Measurements from ENCODE around the gene EVI5.
"Not testable (repeated sequence)": the region's sequence is repeated elsewhere in the genome, so short reads cannot be mapped to it uniquely, and the experiment has no call there.

The EVI5 gene

DNA sequence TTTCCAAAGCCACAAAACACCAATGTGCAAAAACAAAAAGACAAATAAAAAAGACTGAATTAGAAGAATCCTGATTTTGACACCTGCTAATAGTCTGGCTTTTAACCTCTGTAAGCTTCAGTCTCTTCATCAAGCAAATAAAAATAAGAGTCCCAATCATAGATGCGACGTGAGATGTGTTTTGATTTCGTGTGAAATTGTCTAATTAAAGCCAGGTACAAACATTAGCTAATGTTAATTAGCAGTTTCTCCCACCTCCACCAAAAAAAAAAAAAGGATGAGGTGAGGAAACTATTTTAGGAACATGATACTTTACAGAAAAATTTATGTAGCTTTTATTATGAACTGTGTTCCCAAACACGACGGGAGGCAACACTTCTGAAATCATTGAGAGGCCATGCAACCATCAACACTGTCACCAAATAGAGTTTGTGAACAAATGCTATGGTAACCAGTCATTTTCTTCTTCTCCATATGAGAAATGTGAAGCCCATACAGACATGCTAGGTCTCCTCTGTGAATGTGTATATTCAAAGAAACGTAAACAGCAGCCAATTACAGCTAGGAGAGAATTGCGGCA, 6.7 kb upstream of the EVI5 start:
- DNase-seq (ENCODE audit: low read depth) = no peak

DNA sequence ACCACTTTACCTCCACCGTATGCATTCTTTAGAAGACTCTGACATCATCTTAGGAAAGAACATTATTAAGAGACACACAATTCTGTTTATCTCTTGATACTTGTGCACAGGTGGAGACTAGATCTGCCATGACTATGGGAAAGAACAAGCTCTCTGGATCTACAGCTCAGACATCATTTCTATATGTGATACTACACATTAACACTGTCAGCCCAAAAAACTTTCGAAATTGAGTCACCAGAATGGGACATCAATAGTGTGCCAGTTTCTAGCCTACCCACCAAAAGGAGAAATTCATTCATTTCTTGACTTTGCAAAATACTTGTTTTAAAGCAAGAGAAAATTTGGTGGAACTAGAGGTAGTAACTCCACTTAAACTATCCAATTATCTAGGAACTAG, 6.0 kb upstream of the EVI5 start:
- no peak for DNase-seq (ENCODE audit: low read depth)

GRCh38 chr1:92790081-92790480, 5.2 kb upstream of the EVI5 start:
- no peak for DNase-seq (ENCODE audit: low read depth)

GRCh38 chr1:92786111-92786901, 1.4 kb upstream of the EVI5 start:
- no peak for DNase-seq (ENCODE audit: low read depth)

DNA sequence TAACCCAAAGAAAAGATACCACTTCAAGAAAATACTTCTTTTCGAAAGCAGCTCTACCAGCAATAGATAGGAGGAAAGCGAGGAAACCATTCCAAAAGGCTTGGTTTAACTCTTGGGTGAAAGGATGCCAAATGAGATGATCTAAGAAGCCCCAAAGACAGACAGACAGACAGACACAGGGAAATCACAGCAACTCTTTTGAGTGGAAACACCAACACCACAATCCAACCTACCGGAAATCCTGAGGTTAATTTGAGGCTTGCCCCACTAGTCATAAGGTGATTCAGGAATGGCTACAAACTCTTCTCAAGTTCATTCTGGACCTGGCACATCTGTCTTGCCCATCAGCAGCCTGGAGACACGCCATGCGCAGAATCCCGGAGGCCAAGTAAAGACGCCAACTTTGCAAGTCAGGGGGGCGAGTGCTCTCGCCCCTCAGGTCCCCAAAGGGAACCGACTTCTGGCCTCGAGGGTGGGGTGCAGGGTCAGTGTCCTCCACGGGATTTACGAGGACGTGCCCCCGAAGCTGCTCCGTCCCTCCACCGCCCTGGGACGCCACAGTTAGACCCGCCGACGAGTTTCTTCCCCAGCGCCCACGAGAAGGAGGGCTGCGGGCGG, 778 bp downstream of the EVI5 start:
- DNase-seq (ENCODE audit: low read depth) = peak; percentile 1

DNA sequence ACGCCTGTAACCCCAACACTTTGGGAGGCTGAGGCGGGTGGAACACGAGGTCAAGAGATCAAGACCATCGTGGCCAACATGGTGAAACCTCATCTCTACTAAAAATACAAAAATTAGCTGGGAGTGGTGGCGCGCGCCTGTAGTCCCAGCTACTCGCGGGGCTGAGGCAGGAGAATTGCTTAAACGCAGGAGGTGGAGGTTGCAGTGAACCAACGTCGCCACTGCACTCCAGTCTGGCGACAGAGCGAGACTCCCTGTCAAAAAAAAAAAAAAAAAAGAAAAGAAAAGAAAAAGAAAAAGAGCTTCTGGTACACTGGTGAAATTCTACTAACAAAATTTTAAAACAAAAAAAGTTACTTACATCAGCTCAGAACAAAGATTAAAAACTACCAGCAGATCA, 1.4 kb downstream of the EVI5 start:
- DNase-seq (ENCODE audit: low read depth) = not testable (repeated sequence)

DNA sequence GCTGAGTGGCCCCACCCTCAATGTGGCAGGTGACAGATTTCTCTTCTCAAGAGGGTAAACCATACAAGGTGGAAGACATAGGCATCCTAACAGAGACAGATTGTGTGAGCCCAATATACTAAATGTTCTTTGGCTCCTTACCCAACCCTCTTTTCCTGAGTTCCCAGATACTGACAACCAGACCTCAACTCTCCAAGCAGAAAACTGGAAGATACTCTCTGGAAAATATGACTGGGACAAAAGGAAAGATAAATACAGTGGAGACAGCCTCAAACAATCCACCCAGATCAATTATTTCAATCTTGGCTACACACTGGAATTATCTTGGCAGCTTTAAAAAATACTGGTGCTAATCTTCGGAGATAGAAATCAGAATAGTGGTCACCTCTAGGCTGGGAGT, 6.5 kb downstream of the EVI5 start:
- DNase-seq (ENCODE audit: low read depth) = no peak

- no peak for DNase-seq (ENCODE audit: low read depth)
Measured at GRCh38 chr1:92774407-92774806, 10.5 kb downstream of the EVI5 start.

DNA sequence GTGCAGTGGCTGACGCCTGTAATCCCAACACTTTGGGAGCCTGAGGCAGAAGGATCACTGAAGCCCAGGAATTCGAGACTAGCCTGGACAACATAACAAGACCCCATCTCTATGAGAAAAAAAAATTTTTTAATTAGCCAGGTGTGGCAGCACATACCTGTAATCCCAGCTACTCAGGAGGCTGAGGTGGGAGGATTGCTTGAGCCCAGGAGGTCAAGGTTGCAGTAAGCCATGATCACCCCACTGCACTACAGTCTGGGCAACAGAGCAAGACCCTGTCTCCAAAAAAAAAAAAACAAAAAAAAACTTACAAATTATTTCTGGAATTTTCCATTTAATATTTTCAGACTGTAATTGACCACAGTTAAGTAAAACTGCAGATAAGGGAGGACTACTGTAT, 11.2 kb downstream of the EVI5 start:
- not testable (repeated sequence) for DNase-seq (ENCODE audit: low read depth)

GRCh38 chr1:92769856-92770255, 15.1 kb downstream of the EVI5 start:
- no peak for DNase-seq (ENCODE audit: low read depth)

- no peak for DNase-seq (ENCODE audit: low read depth)
Measured at GRCh38 chr1:92768915-92769314, 16.0 kb downstream of the EVI5 start.

GRCh38 chr1:92768296-92768695, 16.6 kb downstream of the EVI5 start:
- DNase-seq (ENCODE audit: low read depth) = no peak

DNA sequence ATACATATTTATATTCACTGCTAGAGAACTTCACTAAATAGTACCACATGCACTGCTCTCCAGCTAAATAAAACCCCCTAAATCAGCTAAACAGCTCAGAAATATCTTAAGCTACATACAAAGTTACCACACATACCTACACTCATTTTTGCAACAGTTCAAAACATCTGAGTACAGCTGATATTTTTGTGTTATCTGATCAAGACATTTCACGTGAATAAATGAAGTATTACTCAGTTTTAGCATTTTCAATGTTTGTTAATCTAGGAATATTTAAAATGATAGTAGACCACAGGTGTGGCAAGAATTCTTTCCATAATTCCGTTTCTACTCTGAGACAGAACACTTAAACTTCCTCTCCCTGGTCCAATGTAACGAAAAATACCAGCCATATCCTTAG, 20.8 kb downstream of the EVI5 start:
- no peak for DNase-seq (ENCODE audit: low read depth)

GRCh38 chr1:92762355-92762754, 22.6 kb downstream of the EVI5 start:
- no peak for DNase-seq (ENCODE audit: low read depth)

DNA sequence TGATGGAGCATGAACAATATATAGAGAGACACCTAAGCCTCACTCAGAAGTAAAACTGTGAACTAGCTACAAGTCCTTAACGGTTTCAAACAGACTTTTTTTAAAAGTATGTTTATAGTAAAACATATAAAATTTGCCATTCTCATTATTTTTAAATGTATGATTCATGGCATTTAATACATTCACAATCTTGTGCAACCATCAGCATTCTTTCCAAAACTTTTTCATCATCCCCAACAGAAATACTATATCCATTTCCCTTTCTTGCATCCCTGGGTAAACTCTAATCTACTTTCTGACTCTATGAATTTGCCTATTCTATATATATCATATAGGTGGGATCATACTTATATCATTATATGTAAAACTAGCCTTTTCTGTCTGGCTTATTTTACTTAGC, 25.5 kb downstream of the EVI5 start:
- DNase-seq (ENCODE audit: low read depth) = no peak

DNA sequence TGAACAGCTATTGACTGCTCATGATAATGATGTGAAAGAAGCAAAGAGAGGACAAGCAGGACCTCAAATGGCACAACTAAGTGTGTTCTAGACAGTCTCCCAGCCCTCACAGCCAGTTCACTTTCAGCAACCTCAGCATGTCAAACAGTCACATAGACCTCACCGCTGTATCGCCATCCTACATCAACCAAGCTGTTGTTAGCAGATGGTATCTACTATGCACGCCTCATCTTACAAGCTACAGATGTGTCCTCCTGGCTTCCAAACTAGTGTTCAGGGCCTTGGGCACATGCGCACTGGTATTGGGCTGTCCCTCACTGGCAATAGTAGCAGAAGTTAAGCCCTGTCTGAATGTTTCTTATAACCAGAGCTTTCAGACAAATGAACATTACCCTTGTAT, 28.4 kb downstream of the EVI5 start:
- DNase-seq (ENCODE audit: low read depth) = no peak

GRCh38 chr1:92755541-92756461, 29.1 kb downstream of the EVI5 start:
- DNase-seq (ENCODE audit: low read depth) = no peak

DNA sequence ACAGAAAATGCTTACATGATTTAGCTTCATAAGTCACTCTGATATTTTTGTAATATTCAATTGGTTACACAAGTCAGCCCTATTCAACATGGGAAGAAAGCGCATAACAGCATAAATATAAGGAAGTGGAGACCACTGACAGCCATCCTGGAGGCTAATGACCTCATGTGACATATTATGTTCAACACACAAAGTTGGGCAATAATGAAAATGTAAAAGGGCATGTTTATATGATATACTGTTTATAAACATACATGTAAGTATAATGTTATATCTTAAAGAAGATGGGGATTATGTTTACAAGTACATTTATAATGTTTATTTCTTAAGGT, 30.2 kb downstream of the EVI5 start:
- no peak for DNase-seq (ENCODE audit: low read depth)

- no peak for DNase-seq (ENCODE audit: low read depth)
Measured at GRCh38 chr1:92754000-92754718, 30.7 kb downstream of the EVI5 start.

DNA sequence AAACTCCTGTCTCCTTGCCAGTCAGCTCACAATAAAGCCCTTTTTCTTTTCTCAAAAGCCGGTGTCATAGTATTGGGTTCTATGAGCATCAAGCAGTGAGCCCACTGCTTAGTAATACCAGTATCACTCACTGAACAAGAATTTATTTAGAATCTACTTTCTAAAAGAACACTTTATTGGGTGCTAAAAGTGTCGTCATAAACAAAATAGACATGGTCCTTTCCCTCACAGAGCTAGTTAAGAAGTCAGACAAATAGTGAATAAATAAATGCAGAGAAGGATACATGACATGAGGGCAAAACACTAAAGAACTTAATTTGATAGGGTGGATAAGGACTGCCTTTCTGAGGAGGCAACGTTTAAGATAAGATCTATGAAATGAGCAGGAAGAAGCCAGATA, 32.2 kb downstream of the EVI5 start:
- DNase-seq (ENCODE audit: low read depth) = no peak

DNA sequence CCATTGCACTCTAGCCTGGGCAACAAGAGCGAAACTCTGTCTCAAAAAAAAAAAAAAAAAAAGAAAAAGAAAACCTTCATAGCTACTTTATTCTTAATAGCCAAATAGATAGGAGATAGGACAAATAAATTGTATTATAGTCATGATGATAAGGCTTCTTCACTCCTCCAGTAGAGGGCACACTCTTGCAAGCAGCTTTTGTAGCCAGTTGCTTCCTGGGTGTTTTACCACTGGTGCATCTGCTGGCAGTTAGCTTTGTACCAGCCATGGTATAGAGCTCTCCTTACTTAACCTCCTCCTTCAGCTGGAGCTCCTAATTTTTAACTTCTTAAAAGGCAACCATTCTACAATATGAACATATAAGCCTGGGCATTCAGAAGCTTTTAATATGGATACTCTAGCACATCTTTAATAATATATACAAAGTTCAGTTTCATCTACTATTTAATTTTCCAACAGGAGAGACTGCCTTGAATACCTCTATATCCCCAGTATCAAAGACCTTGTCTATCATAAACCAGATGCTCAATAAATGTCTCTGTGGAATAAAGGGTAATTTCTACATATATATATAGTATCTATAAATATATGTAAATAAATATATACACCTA, 35.8 kb downstream of the EVI5 start:
- DNase-seq (ENCODE audit: low read depth) = no peak

GRCh38 chr1:92748138-92748537, 36.8 kb downstream of the EVI5 start:
- no peak for DNase-seq (ENCODE audit: low read depth)
